ENCODE results near the gene CAV3. TPM values are rescaled to one million over a fixed set of nuclear protein-coding genes. Genes with fewer than 3 reads are reported as not detected.

CAV3 gene
- total and polyA plus RNA-seq, 4 donors: 0.06 to 0.18 TPM; not detected in 2

- no peak for TF ChIP-seq CTCF (IDR thresholded peaks at IDR 0.05; ENCODE audit: control extremely low read depth, extremely low read depth)
- no peaks in the 10 kb centered on the region for H3K27me3 ChIP-seq (ENCODE audit: control insufficient read depth in 3 of 3, insufficient read depth in 3 of 3, low read length in 2 of 3)
- H3K27ac ChIP-seq (ENCODE audit: low read depth in 1 of 2, low read length in 1 of 2): no peak overlapping the region
- H3K4me3 ChIP-seq: no peak overlapping the region
- no peak for DNase-seq
- H3K9ac ChIP-seq (ENCODE audit: insufficient read depth in 1 of 2, low read length in 2 of 2): no peak overlapping the region
- WGBS, 2 donors: 87% methylated on average over 7 of the region's 7 CpGs
- no peaks in the 10 kb centered on the region for H3K9me3 ChIP-seq (ENCODE audit: control insufficient read depth in 4 of 4, insufficient read depth in 3 of 4, low read length in 3 of 4)
- no peak for ATAC-seq (ENCODE audit: insufficient read depth, low FRiP score)
- H3K4me1 ChIP-seq (ENCODE audit: control insufficient read depth in 5 of 5, insufficient read depth in 5 of 5, low read length in 5 of 5): no peaks in the 10 kb centered on the region
- H3K36me3 ChIP-seq (ENCODE audit: control insufficient read depth in 4 of 4, insufficient read depth in 4 of 4, low read length in 4 of 4): no peaks in the 10 kb centered on the region
Observed at GRCh38 chr3:8756671-8757070, 23.1 kb downstream of the CAV3 start.

GRCh38 chr3:8757551-8758518 is 24.2 kb downstream of the CAV3 start:
- Histone ChIP-seq H3K4me3 (no peak overlapping the region), H3K4me1 (ENCODE audit: control insufficient read depth in 5 of 5, insufficient read depth in 5 of 5, low read length in 5 of 5) (no peaks in the 10 kb centered on the region), H3K9me3 (ENCODE audit: control insufficient read depth in 4 of 4, insufficient read depth in 3 of 4, low read length in 3 of 4) (no peaks in the 10 kb centered on the region), H3K27me3 (ENCODE audit: control insufficient read depth in 3 of 3, insufficient read depth in 3 of 3, low read length in 2 of 3) (no peaks in the 10 kb centered on the region), H3K27ac (ENCODE audit: low read depth in 1 of 2, low read length in 1 of 2) (no peak overlapping the region), H3K36me3 (ENCODE audit: control insufficient read depth in 4 of 4, insufficient read depth in 4 of 4, low read length in 4 of 4) (no peaks in the 10 kb centered on the region), H3K9ac (ENCODE audit: insufficient read depth in 1 of 2, low read length in 2 of 2) (no peak overlapping the region)
- DNase-seq (no peak), ATAC-seq (ENCODE audit: insufficient read depth, low FRiP score) (no peak)
- no peak for TF ChIP-seq CTCF (IDR thresholded peaks at IDR 0.05; ENCODE audit: control extremely low read depth, extremely low read depth)
- WGBS, 2 donors: 90 to 92% methylated on average over 24 of the region's 24 CpGs

GRCh38 chr3:8759038-8759707 is 25.6 kb downstream of the CAV3 start:
- H3K27ac ChIP-seq (ENCODE audit: low read depth in 1 of 2, low read length in 1 of 2): no peak overlapping the region
- H3K36me3 ChIP-seq (ENCODE audit: control insufficient read depth in 4 of 4, insufficient read depth in 4 of 4, low read length in 4 of 4): no peaks in the 10 kb centered on the region
- DNase-seq (no peak), ATAC-seq (ENCODE audit: insufficient read depth, low FRiP score) (no peak)
- no peak for TF ChIP-seq CTCF (IDR thresholded peaks at IDR 0.05; ENCODE audit: control extremely low read depth, extremely low read depth)
- no peaks in the 10 kb centered on the region for H3K4me1 ChIP-seq (ENCODE audit: control insufficient read depth in 5 of 5, insufficient read depth in 5 of 5, low read length in 5 of 5)
- WGBS, 2 donors: 86 to 93% methylated on average over 7 of the region's 7 CpGs
- no peak overlapping the region for H3K4me3 ChIP-seq
- H3K9me3 ChIP-seq (ENCODE audit: control insufficient read depth in 4 of 4, insufficient read depth in 3 of 4, low read length in 3 of 4): no peaks in the 10 kb centered on the region
- no peaks in the 10 kb centered on the region for H3K27me3 ChIP-seq (ENCODE audit: control insufficient read depth in 3 of 3, insufficient read depth in 3 of 3, low read length in 2 of 3)
- no peak overlapping the region for H3K9ac ChIP-seq (ENCODE audit: insufficient read depth in 1 of 2, low read length in 2 of 2)
